K562 treated with DMSO at 1 percent for 24 hours (cell line): ENCODE results near the gene C11orf68. TPM values are rescaled to one million over a fixed set of nuclear protein-coding genes. Genes with fewer than 3 reads are reported as not detected.

Source experiments
- total RNA-seq: library from RNA; unstranded; fragments of 300-600 nt; gene quantifications from 2 replicates; pipeline ENCODE4 v1.2.3, GENCODE V29; 2022; ENCODE audit warnings: low read depth; ENCODE audit not compliant: insufficient read depth

The C11orf68 gene
- total RNA-seq = 62.0 and 63.2 TPM in 2 replicates

DNA sequence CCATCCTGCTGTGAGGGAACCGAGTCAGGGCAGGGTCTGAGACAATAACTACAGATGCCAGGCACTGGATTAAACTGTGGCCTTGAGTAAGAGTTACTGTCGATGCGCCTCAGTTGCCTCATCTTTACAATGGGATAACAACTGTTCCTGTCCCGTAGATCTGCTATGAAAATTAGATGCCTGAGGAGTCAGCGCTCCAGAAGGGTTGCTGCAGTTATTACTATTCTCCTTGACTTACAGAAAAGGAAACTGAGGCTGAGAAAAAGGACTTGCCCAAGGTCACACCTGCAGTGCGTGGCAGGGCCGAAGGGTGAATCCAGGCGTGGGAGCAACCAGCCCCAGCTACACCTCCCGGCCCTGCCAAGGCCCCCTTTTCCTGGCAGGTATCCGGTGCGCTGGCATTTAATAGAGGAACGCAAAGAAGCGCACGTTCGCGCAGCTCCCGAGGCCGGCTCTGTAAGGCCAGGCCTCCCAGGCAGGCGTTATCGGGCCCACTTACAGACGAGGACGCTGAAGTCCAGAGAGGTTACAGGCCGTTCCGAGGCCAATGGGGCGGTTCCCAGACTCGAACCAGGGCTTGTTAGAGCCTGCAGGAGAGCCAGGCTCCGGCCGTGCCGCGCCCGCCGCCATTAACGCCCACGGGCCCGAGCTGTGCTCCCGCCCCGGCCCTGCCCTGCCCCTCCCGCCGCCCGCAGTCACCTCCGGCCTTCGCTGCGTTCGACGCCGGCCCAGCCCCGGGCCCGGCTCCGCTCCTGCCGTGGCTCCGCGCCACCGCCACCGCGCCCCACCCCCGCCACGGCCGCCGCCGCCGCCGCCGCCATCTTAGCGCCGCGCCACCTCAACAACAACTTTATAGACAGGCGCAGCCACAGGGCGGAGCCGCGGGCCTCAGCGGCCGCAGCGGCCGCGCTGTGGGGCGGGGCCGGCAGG, at the start of gene C11orf68:
Gene C11orf68, minus strand, starts transcription at position 852 of the 930 bp plus-strand sequence. Its CDS starts 31 bp downstream, at position 821.

DNA sequence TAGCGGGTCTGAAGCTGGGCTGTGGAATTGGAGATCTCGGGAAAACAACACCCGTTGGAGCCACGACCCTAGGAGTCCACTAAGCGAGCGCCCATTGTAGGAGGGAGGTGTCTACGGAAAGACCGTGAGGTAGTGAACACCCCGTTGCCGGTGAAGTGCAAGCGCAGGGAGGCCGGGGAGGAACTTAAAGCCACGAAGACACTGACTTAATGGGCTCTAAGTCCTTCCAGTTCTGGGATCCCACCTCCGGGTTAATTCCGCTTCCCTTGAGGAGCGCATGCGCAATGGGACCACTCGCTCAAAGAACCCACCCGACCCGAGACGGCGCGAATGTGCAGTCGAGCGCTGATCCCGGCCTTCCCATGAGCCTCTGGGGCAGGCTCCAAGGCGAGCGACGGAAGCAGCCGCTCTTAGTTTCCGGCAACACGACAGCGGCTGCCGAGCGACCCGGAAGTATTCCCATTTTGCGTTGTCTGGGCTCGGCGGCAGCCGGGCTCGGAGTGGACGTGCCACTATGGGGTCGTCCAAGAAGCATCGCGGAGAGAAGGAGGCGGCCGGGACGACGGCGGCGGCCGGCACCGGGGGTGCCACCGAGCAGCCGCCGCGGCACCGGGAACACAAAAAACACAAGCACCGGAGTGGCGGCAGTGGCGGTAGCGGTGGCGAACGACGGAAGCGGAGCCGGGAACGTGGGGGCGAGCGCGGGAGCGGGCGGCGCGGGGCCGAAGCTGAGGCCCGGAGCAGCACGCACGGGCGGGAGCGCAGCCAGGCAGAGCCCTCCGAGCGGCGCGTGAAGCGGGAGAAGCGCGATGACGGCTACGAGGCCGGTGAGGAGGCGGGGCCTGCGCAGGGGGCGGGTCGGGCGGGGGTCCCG, 42.6 kb upstream of the C11orf68 start, which contains the start of gene SART1:
Gene SART1, plus strand, starts transcription at position 468 of the 874 bp plus-strand sequence. Its CDS starts 47 bp downstream, at position 515.

GRCh38 chr11:65945430-65945911, 26.6 kb upstream of the C11orf68 start, which contains the start of gene TSGA10IP:
TSS of gene TSGA10IP (plus strand) at chr11:65945480. CDS start at chr11:65945676, 196 bp downstream.

GRCh38 chr11:65919141-65919572, 295 bp upstream of the C11orf68 start, which contains the start of gene DRAP1:
TSS of gene DRAP1 (plus strand) at chr11:65919426. CDS start at chr11:65919502, 76 bp downstream.

GRCh38 chr11:65900125-65900898, 18.6 kb downstream of the C11orf68 start, which contains the start of gene FOSL1:
TSS of gene FOSL1 (minus strand) at chr11:65900388. CDS start at chr11:65900339, 49 bp downstream.

DNA sequence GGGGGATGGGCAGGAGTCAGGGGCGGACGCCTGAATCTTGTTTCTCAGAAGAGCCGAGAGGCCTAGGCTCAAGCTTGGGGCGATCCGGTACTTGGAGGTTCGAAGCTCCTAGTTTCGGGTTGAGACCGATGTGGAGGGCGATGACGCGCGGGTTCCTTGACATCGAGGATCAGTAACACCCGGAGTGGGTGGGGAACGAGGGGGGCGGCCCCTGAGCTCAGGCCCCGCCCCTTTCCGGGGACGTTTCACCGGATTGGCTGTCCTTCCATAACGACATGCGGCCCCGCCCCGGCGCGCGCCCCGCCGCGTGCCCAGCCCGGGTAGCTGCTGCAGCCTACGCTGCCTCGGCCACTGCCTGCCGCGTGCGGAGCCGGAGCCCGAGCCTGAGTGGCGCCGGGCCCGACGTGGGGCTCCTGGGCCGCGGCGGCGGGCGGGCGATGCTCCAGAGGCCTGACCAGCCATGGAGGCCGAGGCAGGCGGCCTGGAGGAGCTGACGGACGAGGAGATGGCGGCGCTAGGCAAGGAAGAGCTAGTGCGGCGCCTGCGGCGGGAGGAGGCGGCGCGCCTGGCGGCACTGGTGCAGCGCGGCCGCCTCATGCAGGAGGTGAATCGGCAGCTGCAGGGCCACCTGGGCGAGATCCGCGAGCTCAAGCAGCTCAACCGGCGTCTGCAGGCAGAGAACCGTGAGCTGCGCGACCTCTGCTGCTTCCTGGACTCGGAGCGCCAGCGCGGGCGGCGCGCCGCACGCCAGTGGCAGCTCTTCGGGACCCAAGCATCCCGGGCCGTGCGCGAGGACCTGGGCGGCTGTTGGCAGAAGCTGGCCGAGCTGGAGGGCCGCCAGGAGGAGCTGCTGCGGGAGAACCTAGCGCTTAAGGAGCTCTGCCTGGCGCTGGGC, 28.3 kb downstream of the C11orf68 start, which contains the start of gene CCDC85B:
Gene CCDC85B, plus strand, starts transcription at position 350 of the 895 bp plus-strand sequence. Its CDS starts 111 bp downstream, at position 461.

DNA sequence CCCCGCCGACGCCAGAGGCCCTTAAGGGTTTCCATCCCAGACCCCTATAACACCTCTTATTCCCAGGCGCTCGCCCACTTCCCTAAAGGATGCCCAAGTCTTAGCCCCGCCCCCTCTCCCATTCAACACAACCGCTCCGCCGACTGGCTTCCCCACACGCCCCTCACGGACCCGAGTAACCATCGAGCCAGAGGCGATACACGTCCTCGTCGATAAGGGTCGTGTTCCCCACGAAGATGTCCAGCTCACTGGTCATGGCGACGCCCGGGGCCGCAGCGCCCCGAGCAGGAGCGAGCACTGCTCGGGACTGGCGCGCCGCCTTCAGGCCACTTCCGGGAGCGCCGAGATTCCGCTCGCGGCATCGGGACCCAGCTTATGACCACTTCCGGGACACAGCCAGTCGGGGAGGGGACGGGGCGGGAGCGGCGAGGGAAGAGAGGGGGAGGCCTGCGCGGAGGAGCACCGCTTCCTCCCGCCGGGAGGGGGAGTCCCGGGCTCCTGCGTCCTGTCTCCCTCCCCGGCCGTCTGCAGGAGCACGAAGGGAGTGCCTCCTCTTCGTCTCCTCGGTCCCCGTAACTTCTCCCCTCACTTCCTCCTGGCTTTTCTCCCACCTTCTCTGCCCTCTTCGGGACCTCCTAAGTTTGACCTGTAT, 30.6 kb downstream of the C11orf68 start, which contains the start of gene FIBP:
Gene FIBP, minus strand, starts transcription at position 309 of the 652 bp plus-strand sequence. Its CDS starts 53 bp downstream, at position 256.

GRCh38 chr11:65879617-65880016, 39.2 kb downstream of the C11orf68 start, which contains the start of gene CTSW:
TSS of gene CTSW (plus strand) at chr11:65879837. CDS start at chr11:65879855, 18 bp downstream.

GRCh38 chr11:65872586-65873317, 46.1 kb downstream of the C11orf68 start, which contains the start of gene EFEMP2:
TSS of gene EFEMP2 (minus strand) at chr11:65872800. CDS start at chr11:65872354, 446 bp downstream.

Other genes with a start within 250 kb of the C11orf68 start
- 50.5 and 58.6 TPM in 2 replicates for gene KAT5, start 206.8 kb downstream of the C11orf68 start, total RNA-seq
- 50.7 and 64.2 TPM in 2 replicates for gene RNASEH2C, start 198.3 kb downstream of the C11orf68 start, total RNA-seq
- gene AP5B1, start 138.1 kb downstream of the C11orf68 start, total RNA-seq = 43.7 and 44.6 TPM in 2 replicates
- not detected in 2 replicates for gene OVOL1, start 132.0 kb downstream of the C11orf68 start, total RNA-seq
- not detected in 2 replicates for gene SNX32, start 85.1 kb downstream of the C11orf68 start, total RNA-seq
- gene CFL1, start 60.9 kb downstream of the C11orf68 start, total RNA-seq = 749 and 768 TPM in 2 replicates
- gene MUS81, start 58.6 kb downstream of the C11orf68 start, total RNA-seq = 72.4 and 88.2 TPM in 2 replicates
- 0.50 and 1.1 TPM in 2 replicates for gene EFEMP2, start 46.3 kb downstream of the C11orf68 start, total RNA-seq
- not detected in 2 replicates for gene CTSW, start 39.2 kb downstream of the C11orf68 start, total RNA-seq
- 68.1 and 94.2 TPM in 2 replicates for gene FIBP, start 30.6 kb downstream of the C11orf68 start, total RNA-seq
- 76.5 and 77.6 TPM in 2 replicates for gene CCDC85B, start 28.4 kb downstream of the C11orf68 start, total RNA-seq
- 5.8 and 9.9 TPM in 2 replicates for gene FOSL1, start 18.7 kb downstream of the C11orf68 start, total RNA-seq
- gene DRAP1, start 364 bp upstream of the C11orf68 start, total RNA-seq = 163 and 177 TPM in 2 replicates
- not detected in 2 replicates for gene TSGA10IP, start 26.4 kb upstream of the C11orf68 start, total RNA-seq
- 78.9 and 80.3 TPM in 2 replicates for gene SART1, start 42.7 kb upstream of the C11orf68 start, total RNA-seq
- 37.4 and 39.1 TPM in 2 replicates for gene EIF1AD, start 83.1 kb upstream of the C11orf68 start, total RNA-seq
- 187 and 191 TPM in 2 replicates for gene BANF1, start 83.4 kb upstream of the C11orf68 start, total RNA-seq
- not detected in 2 replicates for gene CST6, start 92.9 kb upstream of the C11orf68 start, total RNA-seq
- gene CATSPER1, start 107.4 kb upstream of the C11orf68 start, total RNA-seq = 0.23 and 0.30 TPM in 2 replicates
- not detected in 2 replicates for gene GAL3ST3, start 130.1 kb upstream of the C11orf68 start, total RNA-seq
- gene SF3B2, start 133.3 kb upstream of the C11orf68 start, total RNA-seq = 271 and 300 TPM in 2 replicates
- gene PACS1, start 151.2 kb upstream of the C11orf68 start, total RNA-seq = 35.1 and 39.1 TPM in 2 replicates